ENCODE data around the gene PDCD1LG2. TPM values are rescaled to one million over a fixed set of nuclear protein-coding genes. Genes with fewer than 3 reads are reported as not detected.

PDCD1LG2 gene
- total RNA-seq, 1 donor from 2014 or later, result not detected

- no peak overlapping the region for H3K27ac Mint-ChIP-seq (ENCODE audit: unreplicated experiment)
- no peaks in the 10 kb centered on the region for H3K4me1 Mint-ChIP-seq (ENCODE audit: low read depth, unreplicated experiment)
- no peak overlapping the region for H3K4me3 Mint-ChIP-seq (ENCODE audit: unreplicated experiment)
- no peak for DNase-seq
- TF ChIP-seq, protein P1, sequence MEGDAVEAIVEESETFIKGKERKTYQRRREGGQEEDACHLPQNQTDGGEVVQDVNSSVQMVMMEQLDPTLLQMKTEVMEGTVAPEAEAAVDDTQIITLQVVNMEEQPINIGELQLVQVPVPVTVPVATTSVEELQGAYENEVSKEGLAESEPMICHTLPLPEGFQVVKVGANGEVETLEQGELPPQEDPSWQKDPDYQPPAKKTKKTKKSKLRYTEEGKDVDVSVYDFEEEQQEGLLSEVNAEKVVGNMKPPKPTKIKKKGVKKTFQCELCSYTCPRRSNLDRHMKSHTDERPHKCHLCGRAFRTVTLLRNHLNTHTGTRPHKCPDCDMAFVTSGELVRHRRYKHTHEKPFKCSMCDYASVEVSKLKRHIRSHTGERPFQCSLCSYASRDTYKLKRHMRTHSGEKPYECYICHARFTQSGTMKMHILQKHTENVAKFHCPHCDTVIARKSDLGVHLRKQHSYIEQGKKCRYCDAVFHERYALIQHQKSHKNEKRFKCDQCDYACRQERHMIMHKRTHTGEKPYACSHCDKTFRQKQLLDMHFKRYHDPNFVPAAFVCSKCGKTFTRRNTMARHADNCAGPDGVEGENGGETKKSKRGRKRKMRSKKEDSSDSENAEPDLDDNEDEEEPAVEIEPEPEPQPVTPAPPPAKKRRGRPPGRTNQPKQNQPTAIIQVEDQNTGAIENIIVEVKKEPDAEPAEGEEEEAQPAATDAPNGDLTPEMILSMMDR (IDR thresholded peaks at IDR 0.05; ENCODE audit: partially characterized antibody, unreplicated experiment), result no peak
- no peaks in the 10 kb centered on the region for H3K36me3 Mint-ChIP-seq (ENCODE audit: unreplicated experiment)
- H3K27me3 Mint-ChIP-seq (ENCODE audit: unreplicated experiment), result no peaks in the 10 kb centered on the region
- H3K9me3 Mint-ChIP-seq (ENCODE audit: unreplicated experiment), result peaks cover 3% of the 10 kb centered on the region
These were observed 23.3 kb upstream of the PDCD1LG2 start for GRCh38 chr9:5486988-5487387.

- Mint-ChIP-seq H3K9me3 (ENCODE audit: unreplicated experiment) (peaks cover 3% of the 10 kb centered on the region), H3K36me3 (ENCODE audit: unreplicated experiment) (no peaks in the 10 kb centered on the region), H3K27me3 (ENCODE audit: unreplicated experiment) (no peaks in the 10 kb centered on the region), H3K4me1 (ENCODE audit: low read depth, unreplicated experiment) (no peaks in the 10 kb centered on the region), H3K27ac (ENCODE audit: unreplicated experiment) (no peak overlapping the region), H3K4me3 (ENCODE audit: unreplicated experiment) (no peak overlapping the region)
- no peak for DNase-seq
- TF ChIP-seq, protein P1 (IDR thresholded peaks at IDR 0.05; ENCODE audit: partially characterized antibody, unreplicated experiment), result no peak
These were observed 21.9 kb upstream of the PDCD1LG2 start for GRCh38 chr9:5488221-5489008.

- Mint-ChIP-seq H3K9me3 (ENCODE audit: unreplicated experiment) (peaks cover 3% of the 10 kb centered on the region), H3K27me3 (ENCODE audit: unreplicated experiment) (no peaks in the 10 kb centered on the region), H3K27ac (ENCODE audit: unreplicated experiment) (no peak overlapping the region), H3K4me1 (ENCODE audit: low read depth, unreplicated experiment) (no peaks in the 10 kb centered on the region), H3K36me3 (ENCODE audit: unreplicated experiment) (no peaks in the 10 kb centered on the region), H3K4me3 (ENCODE audit: unreplicated experiment) (no peak overlapping the region)
- TF ChIP-seq, protein P1 (IDR thresholded peaks at IDR 0.05; ENCODE audit: partially characterized antibody, unreplicated experiment), result no peak
- no peak for DNase-seq
These were observed 20.5 kb upstream of the PDCD1LG2 start for GRCh38 chr9:5489630-5490490.

- Mint-ChIP-seq H3K36me3 (ENCODE audit: unreplicated experiment) (no peaks in the 10 kb centered on the region), H3K27me3 (ENCODE audit: unreplicated experiment) (no peaks in the 10 kb centered on the region), H3K4me3 (ENCODE audit: unreplicated experiment) (no peak overlapping the region), H3K4me1 (ENCODE audit: low read depth, unreplicated experiment) (no peaks in the 10 kb centered on the region), H3K27ac (ENCODE audit: unreplicated experiment) (no peak overlapping the region), H3K9me3 (ENCODE audit: unreplicated experiment) (no peaks in the 10 kb centered on the region)
- no peak for DNase-seq
- TF ChIP-seq, protein P1 (IDR thresholded peaks at IDR 0.05; ENCODE audit: partially characterized antibody, unreplicated experiment), result no peak
These were observed 17.2 kb upstream of the PDCD1LG2 start for GRCh38 chr9:5492965-5493678.
